HL-60 (cell line): Measurements from ENCODE around the gene ARHGEF4.

ENCODE experiments used
- GABPA ChIP-seq: IDR thresholded peaks from 2 replicates; pipeline ENCODE4 v1.6.1; 2012; ENCODE audit warnings: low read depth
- POLR2AphosphoS5 ChIP-seq: IDR thresholded peaks from 2 replicates; pipeline ENCODE4 v1.6.1; 2012; ENCODE audit warnings: low read depth
- TF ChIP-seq, protein P1 (sequence below): IDR thresholded peaks from one replicate; pipeline ENCODE4 v1.5.1; 2011; ENCODE audit warnings: low read length, control low read depth, inconsistent platforms; ENCODE audit not compliant: insufficient read depth
- TF ChIP-seq, protein P2 (sequence below): IDR thresholded peaks from 2 replicates; pipeline ENCODE4 v1.6.1; 2012; ENCODE audit warnings: low read depth; ENCODE audit not compliant: insufficient replicate concordance

DNA sequence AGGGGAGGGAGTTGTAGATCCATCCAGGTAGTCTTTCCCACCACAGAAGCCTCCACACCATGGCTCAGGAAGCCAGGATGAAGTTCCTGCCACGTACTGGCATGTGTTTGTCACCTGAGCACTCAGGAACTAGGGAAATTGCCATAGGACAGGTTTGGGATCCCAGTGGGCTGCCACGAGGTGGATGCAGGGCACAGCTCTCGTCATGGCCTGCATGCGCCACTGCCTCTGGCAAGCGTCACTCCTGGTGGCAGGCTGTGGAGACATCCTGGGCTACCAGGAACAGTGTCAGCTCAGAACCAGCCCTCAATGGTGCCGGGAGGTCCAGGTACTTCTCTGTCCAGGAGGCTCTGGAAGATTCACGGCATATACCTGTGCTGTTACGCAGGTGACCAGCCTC is 3.8 kb downstream of the ARHGEF4 start:
- TF ChIP-seq, protein P1, sequence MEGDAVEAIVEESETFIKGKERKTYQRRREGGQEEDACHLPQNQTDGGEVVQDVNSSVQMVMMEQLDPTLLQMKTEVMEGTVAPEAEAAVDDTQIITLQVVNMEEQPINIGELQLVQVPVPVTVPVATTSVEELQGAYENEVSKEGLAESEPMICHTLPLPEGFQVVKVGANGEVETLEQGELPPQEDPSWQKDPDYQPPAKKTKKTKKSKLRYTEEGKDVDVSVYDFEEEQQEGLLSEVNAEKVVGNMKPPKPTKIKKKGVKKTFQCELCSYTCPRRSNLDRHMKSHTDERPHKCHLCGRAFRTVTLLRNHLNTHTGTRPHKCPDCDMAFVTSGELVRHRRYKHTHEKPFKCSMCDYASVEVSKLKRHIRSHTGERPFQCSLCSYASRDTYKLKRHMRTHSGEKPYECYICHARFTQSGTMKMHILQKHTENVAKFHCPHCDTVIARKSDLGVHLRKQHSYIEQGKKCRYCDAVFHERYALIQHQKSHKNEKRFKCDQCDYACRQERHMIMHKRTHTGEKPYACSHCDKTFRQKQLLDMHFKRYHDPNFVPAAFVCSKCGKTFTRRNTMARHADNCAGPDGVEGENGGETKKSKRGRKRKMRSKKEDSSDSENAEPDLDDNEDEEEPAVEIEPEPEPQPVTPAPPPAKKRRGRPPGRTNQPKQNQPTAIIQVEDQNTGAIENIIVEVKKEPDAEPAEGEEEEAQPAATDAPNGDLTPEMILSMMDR: no peak
- TF ChIP-seq, protein P2, sequence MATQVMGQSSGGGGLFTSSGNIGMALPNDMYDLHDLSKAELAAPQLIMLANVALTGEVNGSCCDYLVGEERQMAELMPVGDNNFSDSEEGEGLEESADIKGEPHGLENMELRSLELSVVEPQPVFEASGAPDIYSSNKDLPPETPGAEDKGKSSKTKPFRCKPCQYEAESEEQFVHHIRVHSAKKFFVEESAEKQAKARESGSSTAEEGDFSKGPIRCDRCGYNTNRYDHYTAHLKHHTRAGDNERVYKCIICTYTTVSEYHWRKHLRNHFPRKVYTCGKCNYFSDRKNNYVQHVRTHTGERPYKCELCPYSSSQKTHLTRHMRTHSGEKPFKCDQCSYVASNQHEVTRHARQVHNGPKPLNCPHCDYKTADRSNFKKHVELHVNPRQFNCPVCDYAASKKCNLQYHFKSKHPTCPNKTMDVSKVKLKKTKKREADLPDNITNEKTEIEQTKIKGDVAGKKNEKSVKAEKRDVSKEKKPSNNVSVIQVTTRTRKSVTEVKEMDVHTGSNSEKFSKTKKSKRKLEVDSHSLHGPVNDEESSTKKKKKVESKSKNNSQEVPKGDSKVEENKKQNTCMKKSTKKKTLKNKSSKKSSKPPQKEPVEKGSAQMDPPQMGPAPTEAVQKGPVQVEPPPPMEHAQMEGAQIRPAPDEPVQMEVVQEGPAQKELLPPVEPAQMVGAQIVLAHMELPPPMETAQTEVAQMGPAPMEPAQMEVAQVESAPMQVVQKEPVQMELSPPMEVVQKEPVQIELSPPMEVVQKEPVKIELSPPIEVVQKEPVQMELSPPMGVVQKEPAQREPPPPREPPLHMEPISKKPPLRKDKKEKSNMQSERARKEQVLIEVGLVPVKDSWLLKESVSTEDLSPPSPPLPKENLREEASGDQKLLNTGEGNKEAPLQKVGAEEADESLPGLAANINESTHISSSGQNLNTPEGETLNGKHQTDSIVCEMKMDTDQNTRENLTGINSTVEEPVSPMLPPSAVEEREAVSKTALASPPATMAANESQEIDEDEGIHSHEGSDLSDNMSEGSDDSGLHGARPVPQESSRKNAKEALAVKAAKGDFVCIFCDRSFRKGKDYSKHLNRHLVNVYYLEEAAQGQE: no peak
- TF ChIP-seq POLR2AphosphoS5: no peak
- TF ChIP-seq GABPA: no peak
